ENCODE measurements around the gene SCN10A. TPM values are rescaled to one million over a fixed set of nuclear protein-coding genes. Genes with fewer than 3 reads are reported as not detected.

SCN10A gene
- total RNA-seq, 1 donor from 2014 or later: not detected

DNA sequence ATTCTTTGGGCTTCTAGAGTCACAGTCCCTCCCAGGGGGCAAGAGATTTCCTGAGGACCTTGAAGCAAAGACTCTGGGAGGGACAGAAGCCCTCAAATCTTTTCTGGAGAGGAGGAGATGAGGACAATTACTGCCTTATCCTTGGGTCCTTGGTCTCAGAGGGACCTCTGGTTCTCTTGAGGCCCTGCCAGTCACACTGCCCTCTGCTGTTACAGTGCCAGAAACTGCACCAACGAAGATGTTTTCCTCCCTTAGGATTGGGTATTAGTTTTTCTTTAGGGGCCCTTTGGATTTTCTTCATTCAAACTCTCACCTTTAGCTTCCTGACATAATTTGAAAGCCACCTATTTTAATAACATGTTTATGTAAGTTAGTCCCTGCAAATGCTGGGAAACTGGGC, 108.3 kb downstream of the SCN10A start:
- Mint-ChIP-seq H3K4me3 (ENCODE audit: unreplicated experiment) (no peak overlapping the region), H3K4me1 (ENCODE audit: low read depth) (no peaks in the 10 kb centered on the region), H3K27me3 (ENCODE audit: low read depth) (no peaks in the 10 kb centered on the region), H3K27ac (ENCODE audit: unreplicated experiment) (no peak overlapping the region), H3K9me3 (ENCODE audit: low read depth) (no peaks in the 10 kb centered on the region), H3K36me3 (ENCODE audit: low read depth) (no peaks in the 10 kb centered on the region)
- no peak for DNase-seq (ENCODE audit: low spot score)
- TF ChIP-seq, protein P1, sequence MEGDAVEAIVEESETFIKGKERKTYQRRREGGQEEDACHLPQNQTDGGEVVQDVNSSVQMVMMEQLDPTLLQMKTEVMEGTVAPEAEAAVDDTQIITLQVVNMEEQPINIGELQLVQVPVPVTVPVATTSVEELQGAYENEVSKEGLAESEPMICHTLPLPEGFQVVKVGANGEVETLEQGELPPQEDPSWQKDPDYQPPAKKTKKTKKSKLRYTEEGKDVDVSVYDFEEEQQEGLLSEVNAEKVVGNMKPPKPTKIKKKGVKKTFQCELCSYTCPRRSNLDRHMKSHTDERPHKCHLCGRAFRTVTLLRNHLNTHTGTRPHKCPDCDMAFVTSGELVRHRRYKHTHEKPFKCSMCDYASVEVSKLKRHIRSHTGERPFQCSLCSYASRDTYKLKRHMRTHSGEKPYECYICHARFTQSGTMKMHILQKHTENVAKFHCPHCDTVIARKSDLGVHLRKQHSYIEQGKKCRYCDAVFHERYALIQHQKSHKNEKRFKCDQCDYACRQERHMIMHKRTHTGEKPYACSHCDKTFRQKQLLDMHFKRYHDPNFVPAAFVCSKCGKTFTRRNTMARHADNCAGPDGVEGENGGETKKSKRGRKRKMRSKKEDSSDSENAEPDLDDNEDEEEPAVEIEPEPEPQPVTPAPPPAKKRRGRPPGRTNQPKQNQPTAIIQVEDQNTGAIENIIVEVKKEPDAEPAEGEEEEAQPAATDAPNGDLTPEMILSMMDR (IDR thresholded peaks at IDR 0.05): peak; percentile 35

DNA sequence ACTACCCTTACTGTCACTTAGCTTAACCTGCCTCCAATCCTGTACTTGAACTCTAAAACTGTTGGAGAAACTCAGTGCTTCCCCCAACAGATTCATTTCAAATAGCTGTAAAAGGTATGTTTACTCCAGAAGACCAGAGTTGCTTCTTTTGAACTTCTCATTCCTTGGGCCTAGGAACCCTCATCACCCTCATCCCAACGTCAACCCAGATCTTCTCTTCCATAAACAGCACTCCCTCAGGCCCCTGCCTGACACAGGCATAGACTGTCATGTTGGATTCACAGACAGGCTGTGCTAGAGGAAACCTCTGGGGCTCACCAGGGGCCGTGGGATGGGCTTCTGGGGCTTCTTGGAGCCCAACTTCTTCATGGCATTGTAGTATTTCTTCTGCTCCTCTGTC, 109.1 kb downstream of the SCN10A start:
- no peak overlapping the region for H3K27ac Mint-ChIP-seq (ENCODE audit: unreplicated experiment)
- no peaks in the 10 kb centered on the region for H3K9me3 Mint-ChIP-seq (ENCODE audit: low read depth)
- no peaks in the 10 kb centered on the region for H3K36me3 Mint-ChIP-seq (ENCODE audit: low read depth)
- H3K4me3 Mint-ChIP-seq (ENCODE audit: unreplicated experiment): no peak overlapping the region
- H3K27me3 Mint-ChIP-seq (ENCODE audit: low read depth): no peaks in the 10 kb centered on the region
- TF ChIP-seq, protein P1 (IDR thresholded peaks at IDR 0.05): no peak
- no peak for DNase-seq (ENCODE audit: low spot score)
- H3K4me1 Mint-ChIP-seq (ENCODE audit: low read depth): no peaks in the 10 kb centered on the region

DNA sequence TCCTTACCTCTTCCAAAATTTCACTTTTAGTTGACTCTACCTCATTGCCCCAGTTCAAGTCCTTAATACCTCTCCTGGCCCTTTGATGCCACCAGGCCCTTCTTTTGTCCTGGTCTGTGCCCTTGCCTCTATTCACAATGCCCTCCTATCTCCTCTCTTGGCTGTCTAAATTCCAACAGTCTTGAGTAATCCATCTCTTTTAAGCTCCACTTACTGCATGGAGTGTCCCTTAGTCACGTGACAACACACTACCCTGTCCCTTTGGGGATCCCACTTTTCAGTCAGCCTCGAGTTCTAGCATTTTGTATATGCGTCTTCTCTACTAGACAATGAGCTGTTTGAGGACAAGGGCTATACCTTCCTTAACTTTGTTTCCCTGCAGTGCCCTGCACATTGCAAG, 113.8 kb downstream of the SCN10A start:
- H3K9me3 Mint-ChIP-seq (ENCODE audit: low read depth): no peaks in the 10 kb centered on the region
- H3K36me3 Mint-ChIP-seq (ENCODE audit: low read depth): no peaks in the 10 kb centered on the region

DNA sequence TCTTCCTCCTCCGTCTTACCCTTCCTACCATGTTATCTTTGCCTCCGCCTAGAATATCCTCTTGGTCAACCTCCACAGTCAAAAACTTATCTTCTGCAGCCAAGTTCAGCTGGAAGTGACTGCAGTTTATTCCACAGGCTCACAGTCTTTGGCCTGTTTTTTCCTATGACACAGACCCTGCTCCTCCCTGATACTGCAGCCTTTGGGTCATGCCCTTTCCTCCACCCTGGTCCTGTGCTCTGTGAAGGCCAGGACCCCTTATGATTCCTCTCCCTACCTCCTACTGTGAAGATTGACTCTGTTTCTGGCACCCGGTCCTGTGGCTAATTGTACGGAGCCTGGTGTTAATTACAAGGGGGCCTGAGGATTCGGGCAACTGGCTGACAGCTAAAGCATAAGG, 117.3 kb downstream of the SCN10A start:
- no peak overlapping the region for H3K4me3 Mint-ChIP-seq (ENCODE audit: unreplicated experiment)
- DNase-seq (ENCODE audit: low spot score): no peak
- TF ChIP-seq, protein P1 (IDR thresholded peaks at IDR 0.05): no peak
- no peaks in the 10 kb centered on the region for H3K4me1 Mint-ChIP-seq (ENCODE audit: low read depth)
- H3K36me3 Mint-ChIP-seq (ENCODE audit: low read depth): no peaks in the 10 kb centered on the region
- no peak overlapping the region for H3K27ac Mint-ChIP-seq (ENCODE audit: unreplicated experiment)
- peaks cover 9% of the 10 kb centered on the region for H3K27me3 Mint-ChIP-seq (ENCODE audit: low read depth)
- H3K9me3 Mint-ChIP-seq (ENCODE audit: low read depth): no peaks in the 10 kb centered on the region

More for the DNA sequence above, 113.8 kb downstream of the SCN10A start:
- TF ChIP-seq, protein P1 (IDR thresholded peaks at IDR 0.05): no peak
- no peak for DNase-seq (ENCODE audit: low spot score)
- Mint-ChIP-seq H3K27me3 (ENCODE audit: low read depth) (peaks cover 7% of the 10 kb centered on the region), H3K4me1 (ENCODE audit: low read depth) (no peaks in the 10 kb centered on the region), H3K27ac (ENCODE audit: unreplicated experiment) (no peak overlapping the region), H3K4me3 (ENCODE audit: unreplicated experiment) (no peak overlapping the region)

DNA sequence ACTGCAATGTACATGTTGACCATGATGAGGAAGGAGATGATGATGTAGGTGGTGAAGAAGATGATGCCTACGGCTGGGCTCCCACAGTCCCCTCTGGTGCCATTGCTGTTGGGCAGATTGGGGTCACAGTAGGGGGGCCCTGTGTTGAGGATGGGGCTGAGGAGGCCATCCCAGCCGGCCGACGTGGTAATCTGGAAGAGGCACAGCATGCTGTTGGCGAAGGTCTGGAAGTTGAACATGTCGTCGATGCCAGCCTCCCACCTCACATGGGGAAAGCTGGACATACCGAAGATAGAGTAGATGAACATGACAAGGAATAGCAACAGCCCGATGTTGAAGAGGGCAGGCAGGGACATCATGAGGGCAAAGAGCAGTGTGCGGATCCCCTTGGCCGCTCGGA, 118.0 kb downstream of the SCN10A start:
- no peaks in the 10 kb centered on the region for H3K9me3 Mint-ChIP-seq (ENCODE audit: low read depth)
- H3K4me1 Mint-ChIP-seq (ENCODE audit: low read depth): no peaks in the 10 kb centered on the region
- TF ChIP-seq, protein P1 (IDR thresholded peaks at IDR 0.05): no peak
- H3K27ac Mint-ChIP-seq (ENCODE audit: unreplicated experiment): no peak overlapping the region
- DNase-seq (ENCODE audit: low spot score): no peak
- peaks cover 9% of the 10 kb centered on the region for H3K27me3 Mint-ChIP-seq (ENCODE audit: low read depth)
- H3K4me3 Mint-ChIP-seq (ENCODE audit: unreplicated experiment): no peak overlapping the region
- H3K36me3 Mint-ChIP-seq (ENCODE audit: low read depth): no peaks in the 10 kb centered on the region

All from chondrocyte (in vitro differentiated cells).